Measurements from ENCODE around the gene BLTP2. TPM values are rescaled to one million over a fixed set of nuclear protein-coding genes. Genes with fewer than 3 reads are reported as not detected.

Gene BLTP2
- total RNA-seq = 101 and 151 TPM in 2 replicates

GRCh38 chr17:28644787-28645575 lies at the start of gene BLTP2:
BLTP2 (minus strand) TSS chr17:28645158; CDS start chr17:28645056, 102 bp downstream.

GRCh38 chr17:28661635-28662526 lies 16.9 kb upstream of the BLTP2 start, which contains the start of the genes SDF2 and SUPT6H:
SDF2 (minus strand) TSS chr17:28661906; CDS start chr17:28661876, 30 bp downstream.
SUPT6H (plus strand) TSS chr17:28662205; CDS start chr17:28673402, 11,197 bp downstream.

GRCh38 chr17:28613931-28614381 lies 31.0 kb downstream of the BLTP2 start, which contains the start of gene RSKR:
RSKR (minus strand) TSS chr17:28614185; CDS start chr17:28614161, 24 bp downstream.

GRCh38 chr17:28598799-28599310 lies 46.1 kb downstream of the BLTP2 start, which contains the start of gene SPAG5:
SPAG5 (minus strand) TSS chr17:28599025; CDS start chr17:28598946, 79 bp downstream.

Other genes starting within 250 kb of the BLTP2 start
- gene SLC46A1, start 238.9 kb downstream of the BLTP2 start, total RNA-seq = 6.3 and 12.6 TPM in 2 replicates
- not detected in 2 replicates for gene SLC13A2, start 171.5 kb downstream of the BLTP2 start, total RNA-seq
- gene FOXN1, start 138.8 kb downstream of the BLTP2 start, total RNA-seq = 0.21 and 0.24 TPM in 2 replicates
- 30.6 and 34.5 TPM in 2 replicates for gene UNC119, start 92.5 kb downstream of the BLTP2 start, total RNA-seq
- 45.2 and 48.4 TPM in 2 replicates for gene PIGS, start 73.6 kb downstream of the BLTP2 start, total RNA-seq
- gene ALDOC, start 68.3 kb downstream of the BLTP2 start, total RNA-seq = 78.4 and 88.7 TPM in 2 replicates
- gene SPAG5, start 46.1 kb downstream of the BLTP2 start, total RNA-seq = 0.85 and 3.9 TPM in 2 replicates
- gene RSKR, start 31.0 kb downstream of the BLTP2 start, total RNA-seq = 2.7 and 4.7 TPM in 2 replicates
- gene SDF2, start 16.7 kb upstream of the BLTP2 start, total RNA-seq = 51.1 and 56.1 TPM in 2 replicates
- 24.3 and 28.4 TPM in 2 replicates for gene SUPT6H, start 17.0 kb upstream of the BLTP2 start, total RNA-seq
- 0.24 and 0.64 TPM in 2 replicates for gene PROCA1, start 66.7 kb upstream of the BLTP2 start, total RNA-seq
- 118 and 133 TPM in 2 replicates for gene RAB34, start 72.7 kb upstream of the BLTP2 start, total RNA-seq
- 783 and 1,374 TPM in 2 replicates for gene RPL23A, start 74.8 kb upstream of the BLTP2 start, total RNA-seq
- 9.4 and 10.6 TPM in 2 replicates for gene TLCD1, start 81.1 kb upstream of the BLTP2 start, total RNA-seq
- gene NEK8, start 83.6 kb upstream of the BLTP2 start, total RNA-seq = 2.6 and 4.1 TPM in 2 replicates
- gene TRAF4, start 98.9 kb upstream of the BLTP2 start, total RNA-seq = 37.9 and 57.4 TPM in 2 replicates
- gene FAM222B, start 197.6 kb upstream of the BLTP2 start, total RNA-seq = 1.7 and 3.4 TPM in 2 replicates
- gene ERAL1, start 209.9 kb upstream of the BLTP2 start, total RNA-seq = 35.9 and 39.2 TPM in 2 replicates

Data from tracheal epithelial cell (primary cell).